Hepatocyte (in vitro differentiated cells): ENCODE results near the gene KRAS. TPM values are rescaled to one million over a fixed set of nuclear protein-coding genes. Genes with fewer than 3 reads are reported as not detected.

Experiments
- DNase-seq: peaks from one replicate; pipeline ENCODE4 v3.0.0-alpha.2; 2016; ENCODE audit warnings: low spot score
- H2AFZ ChIP-seq: fragments of 200-600 bp; sonication (generic); 2 replicates; pipeline ENCODE4 v1.6.0; 2016; ENCODE audit warnings: antibody characterized with exemption, mild to moderate bottlenecking
- H3K27ac ChIP-seq: fragments of 200-600 bp; sonication (generic); 2 replicates; pipeline ENCODE4 v1.5.1; 2016; ENCODE audit warnings: mild to moderate bottlenecking
- H3K27me3 ChIP-seq: fragments of 200-600 bp; sonication (generic); 2 replicates; pipeline ENCODE4 v1.6.1; 2016
- H3K36me3 ChIP-seq: fragments of 200-600 bp; sonication (generic); replicated peaks from 2 replicates; pipeline ENCODE4 v1.5.1; 2016; ENCODE audit warnings: low read depth; ENCODE audit not compliant: insufficient read depth
- H3K4me1 ChIP-seq: fragments of 200-600 bp; sonication (generic); 2 replicates; pipeline ENCODE4 v1.5.1; 2016; ENCODE audit warnings: mild to moderate bottlenecking, moderate library complexity; ENCODE audit not compliant: insufficient read depth
- H3K4me2 ChIP-seq: fragments of 200-600 bp; sonication (generic); 2 replicates; pipeline ENCODE4 v1.6.0; 2016
- H3K4me3 ChIP-seq: fragments of 200-600 bp; sonication (generic); 2 replicates; pipeline ENCODE4 v1.5.1; 2016; ENCODE audit warnings: mild to moderate bottlenecking
- H3K79me2 ChIP-seq: fragments of 200-600 bp; sonication (generic); 2 replicates; pipeline ENCODE4 v1.6.0; 2017; ENCODE audit warnings: mild to moderate bottlenecking
- H3K9me2 ChIP-seq: fragments of 200-600 bp; sonication (generic); replicated peaks from 2 replicates; pipeline ENCODE4 v1.6.0; 2017; ENCODE audit warnings: mild to moderate bottlenecking; ENCODE audit not compliant: insufficient read depth
- H3K9me3 ChIP-seq: fragments of 200-600 bp; sonication (generic); 2 replicates; pipeline ENCODE4 v1.5.1; 2016; ENCODE audit warnings: low read depth, mild to moderate bottlenecking
- H4K20me1 ChIP-seq: fragments of 200-600 bp; sonication (generic); 2 replicates; pipeline ENCODE4 v1.6.0; 2016; ENCODE audit warnings: mild to moderate bottlenecking; ENCODE audit not compliant: insufficient read depth, poor library complexity, severe bottlenecking
- EZH2 ChIP-seq: fragments of 200-600 bp; sonication (generic); IDR thresholded peaks from 2 replicates; pipeline ENCODE4 v1.6.1; 2016; ENCODE audit warnings: antibody characterized with exemption, mild to moderate bottlenecking, borderline replicate concordance
- EZH2phosphoT487 ChIP-seq: fragments of 200-600 bp; sonication (generic); IDR thresholded peaks from one replicate; pipeline ENCODE4 v1.6.1; 2018; ENCODE audit warnings: antibody characterized with exemption, mild to moderate bottlenecking, low read depth, moderate library complexity; ENCODE audit not compliant: unreplicated experiment, severe bottlenecking
- WGBS: methylation state at CpG from one replicate; pipeline ENCODE4 v1.1.6; 2016; ENCODE audit warnings: low lambda C conversion rate; ENCODE audit errors: missing lambda C conversion rate; 5-methylcytosine and 5-hydroxymethylcytosine counted together
- polyA plus RNA-seq: library from polyadenylated mRNA; unstranded; fragments of >200 nt; fragmentation: Nextera tagmentation; extraction: Ambion mirVana; gene quantifications from 2 replicates; pipeline ENCODE4 v1.2.1, GENCODE V29; 2016
- total RNA-seq: library from RNA; depleted of rRNA; stranded (reverse); fragments of >200 nt; gene quantifications from 2 replicates; pipeline ENCODE4 v1.2.3, GENCODE V29; 2014
- TF ChIP-seq, protein P1 (sequence below): fragments of 200-600 bp; sonication (generic); IDR thresholded peaks from 2 replicates; pipeline ENCODE4 v1.5.1; 2016; ENCODE audit warnings: antibody characterized with exemption, mild to moderate bottlenecking; ENCODE audit not compliant: poor library complexity

The KRAS gene
- total and polyA plus RNA-seq, 2 experiments from 2014 or later: 42.5 to 43.6 TPM

DNA sequence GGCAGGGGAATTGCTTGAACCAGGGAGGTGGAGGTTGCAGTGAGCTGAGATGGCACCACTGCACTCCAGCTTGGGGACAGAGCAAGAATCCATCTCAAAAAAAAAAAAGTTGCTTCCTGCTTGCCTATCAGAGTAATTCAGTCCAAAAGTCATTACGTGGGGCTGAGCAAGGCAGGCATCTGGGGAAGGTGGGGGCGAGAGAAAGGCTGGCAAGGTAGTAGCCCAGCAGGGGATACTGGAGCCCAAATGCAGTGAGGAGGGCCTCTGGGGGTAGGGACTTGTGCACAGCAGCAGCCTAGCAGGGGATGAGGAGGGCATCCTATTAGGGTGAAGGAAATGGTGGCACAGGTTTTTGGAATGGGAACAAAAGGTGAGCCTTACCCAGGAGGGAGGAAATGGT is 48.6 kb downstream of the KRAS start:
- WGBS: 94% methylated on average over 2 of the region's 2 CpGs
- Histone ChIP-seq H4K20me1 (no peaks in the 10 kb centered on the region), H2AFZ (no peak overlapping the region), H3K27me3 (no peaks in the 10 kb centered on the region), H3K79me2 (peaks cover 11% of the 10 kb centered on the region), H3K4me1 (no peaks in the 10 kb centered on the region), H3K9me2 (no peaks in the 10 kb centered on the region), H3K9me3 (no peaks in the 10 kb centered on the region), H3K36me3 (no peaks in the 10 kb centered on the region), H3K4me3 (no peak overlapping the region), H3K27ac (no peak overlapping the region), H3K4me2 (no peak overlapping the region)
- DNase-seq: no peak
- TF ChIP-seq EZH2 (no peak), EZH2phosphoT487 (no peak)
- TF ChIP-seq, protein P1, sequence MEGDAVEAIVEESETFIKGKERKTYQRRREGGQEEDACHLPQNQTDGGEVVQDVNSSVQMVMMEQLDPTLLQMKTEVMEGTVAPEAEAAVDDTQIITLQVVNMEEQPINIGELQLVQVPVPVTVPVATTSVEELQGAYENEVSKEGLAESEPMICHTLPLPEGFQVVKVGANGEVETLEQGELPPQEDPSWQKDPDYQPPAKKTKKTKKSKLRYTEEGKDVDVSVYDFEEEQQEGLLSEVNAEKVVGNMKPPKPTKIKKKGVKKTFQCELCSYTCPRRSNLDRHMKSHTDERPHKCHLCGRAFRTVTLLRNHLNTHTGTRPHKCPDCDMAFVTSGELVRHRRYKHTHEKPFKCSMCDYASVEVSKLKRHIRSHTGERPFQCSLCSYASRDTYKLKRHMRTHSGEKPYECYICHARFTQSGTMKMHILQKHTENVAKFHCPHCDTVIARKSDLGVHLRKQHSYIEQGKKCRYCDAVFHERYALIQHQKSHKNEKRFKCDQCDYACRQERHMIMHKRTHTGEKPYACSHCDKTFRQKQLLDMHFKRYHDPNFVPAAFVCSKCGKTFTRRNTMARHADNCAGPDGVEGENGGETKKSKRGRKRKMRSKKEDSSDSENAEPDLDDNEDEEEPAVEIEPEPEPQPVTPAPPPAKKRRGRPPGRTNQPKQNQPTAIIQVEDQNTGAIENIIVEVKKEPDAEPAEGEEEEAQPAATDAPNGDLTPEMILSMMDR: no peak

DNA sequence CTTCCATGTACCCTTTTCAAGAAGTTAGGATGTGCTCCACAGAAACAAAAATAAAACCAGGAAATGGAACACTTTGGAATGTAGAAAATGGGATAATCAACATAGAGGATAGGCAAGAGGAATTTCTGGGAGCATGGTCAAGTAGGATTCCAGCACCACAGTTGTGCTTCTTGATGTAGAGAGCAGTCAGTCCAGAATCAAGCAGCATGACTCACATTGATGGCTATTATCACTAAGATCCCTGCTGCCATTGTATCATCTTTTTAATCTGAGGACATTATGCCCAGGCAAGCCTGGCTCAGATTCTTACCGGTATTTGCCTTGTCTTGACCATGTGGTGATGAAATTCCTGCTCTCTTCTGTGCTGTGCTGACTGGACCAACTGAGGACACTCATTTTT is 50.0 kb downstream of the KRAS start:
- H3K4me3 ChIP-seq: no peak overlapping the region
- WGBS: 89% methylated on average over 1 of the region's 1 CpG
- no peaks in the 10 kb centered on the region for H3K9me2 ChIP-seq
- H3K4me1 ChIP-seq: peaks cover 9% of the 10 kb centered on the region
- no peak for DNase-seq
- TF ChIP-seq EZH2phosphoT487 (no peak), EZH2 (no peak)
- TF ChIP-seq, protein P1: no peak
- H4K20me1 ChIP-seq: no peaks in the 10 kb centered on the region
- H3K36me3 ChIP-seq: no peaks in the 10 kb centered on the region
- H2AFZ ChIP-seq: no peak overlapping the region
- H3K4me2 ChIP-seq: no peak overlapping the region
- no peaks in the 10 kb centered on the region for H3K27me3 ChIP-seq
- H3K27ac ChIP-seq: no peak overlapping the region
- peaks cover 22% of the 10 kb centered on the region for H3K79me2 ChIP-seq
- H3K9me3 ChIP-seq: no peaks in the 10 kb centered on the region

DNA sequence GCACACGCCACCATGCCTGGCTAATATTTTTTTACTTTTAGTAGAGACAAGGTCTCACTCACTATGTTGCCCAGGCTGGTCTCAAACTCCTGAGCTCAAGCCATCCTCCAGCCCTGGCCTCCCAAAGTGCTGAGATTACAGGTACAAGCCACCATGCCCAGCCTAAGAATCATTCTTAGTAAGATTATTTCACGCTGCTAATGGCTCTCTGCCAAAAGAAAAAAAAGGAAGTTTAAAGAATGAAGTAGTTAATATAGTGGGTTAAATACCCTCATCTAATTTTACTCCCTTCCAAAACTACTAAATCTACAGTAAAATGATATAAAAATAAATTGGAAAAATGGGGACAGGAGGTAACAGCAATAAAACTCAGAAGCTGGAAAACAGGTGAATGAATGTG is 53.1 kb downstream of the KRAS start:
- TF ChIP-seq, protein P1: no peak
- TF ChIP-seq EZH2 (no peak), EZH2phosphoT487 (no peak)
- no peak overlapping the region for H3K4me2 ChIP-seq
- no peaks in the 10 kb centered on the region for H3K27me3 ChIP-seq
- H4K20me1 ChIP-seq: no peaks in the 10 kb centered on the region
- peaks cover 22% of the 10 kb centered on the region for H3K79me2 ChIP-seq
- no peak for DNase-seq
- WGBS: 95% methylated on average over 2 of the region's 2 CpGs
- H2AFZ ChIP-seq: no peak overlapping the region
- H3K9me3 ChIP-seq: no peaks in the 10 kb centered on the region
- H3K9me2 ChIP-seq: no peaks in the 10 kb centered on the region
- no peaks in the 10 kb centered on the region for H3K36me3 ChIP-seq
- no peak overlapping the region for H3K27ac ChIP-seq
- H3K4me1 ChIP-seq: peaks cover 9% of the 10 kb centered on the region
- no peak overlapping the region for H3K4me3 ChIP-seq
